GM19397 (cell line): ENCODE measurements around the gene ATP5PB.
A peak's percentile ranks its signal among the peaks of the same experiment; 100 is the strongest.

Source experiments
- ATAC-seq: cut with Tn5 transposase; IDR thresholded peaks from one replicate; pipeline ENCODE4 v1.9.1; 2021; ENCODE audit warnings: mild to moderate bottlenecking, moderate library complexity; ENCODE audit not compliant: unreplicated experiment

ATP5PB gene

GRCh38 chr1:111474106-111474505 lies 24.8 kb downstream of the ATP5PB start:
- ATAC-seq: no peak

GRCh38 chr1:111474521-111474920 lies 25.3 kb downstream of the ATP5PB start:
- ATAC-seq: no peak

- no peak for ATAC-seq
Observed at GRCh38 chr1:111475701-111476100, 26.4 kb downstream of the ATP5PB start.

GRCh38 chr1:111476214-111476613 lies 26.9 kb downstream of the ATP5PB start:
- ATAC-seq: no peak

- ATAC-seq: peak; percentile 56
Observed at GRCh38 chr1:111476761-111477309, 27.6 kb downstream of the ATP5PB start.

- ATAC-seq: no peak
Observed at GRCh38 chr1:111480674-111481073, 31.4 kb downstream of the ATP5PB start.

- no peak for ATAC-seq
Observed at GRCh38 chr1:111481387-111482221, 32.3 kb downstream of the ATP5PB start.

- ATAC-seq: no peak
Observed at GRCh38 chr1:111483166-111483565, 33.9 kb downstream of the ATP5PB start.

- no peak for ATAC-seq
Observed at GRCh38 chr1:111483876-111484275, 34.6 kb downstream of the ATP5PB start.

GRCh38 chr1:111484391-111485026 lies 35.2 kb downstream of the ATP5PB start:
- no peak for ATAC-seq

- no peak for ATAC-seq
Observed at GRCh38 chr1:111486431-111486830, 37.2 kb downstream of the ATP5PB start.

- ATAC-seq: no peak
Observed at GRCh38 chr1:111487133-111487532, 37.9 kb downstream of the ATP5PB start.

- ATAC-seq: no peak
Observed at GRCh38 chr1:111488669-111489068, 39.4 kb downstream of the ATP5PB start.

GRCh38 chr1:111489604-111490003 lies 40.3 kb downstream of the ATP5PB start:
- no peak for ATAC-seq

- no peak for ATAC-seq
Observed at GRCh38 chr1:111490220-111490619, 41.0 kb downstream of the ATP5PB start.

GRCh38 chr1:111491070-111491469 lies 41.8 kb downstream of the ATP5PB start:
- no peak for ATAC-seq

- ATAC-seq: no peak
Observed at GRCh38 chr1:111496398-111496797, 47.1 kb downstream of the ATP5PB start.

- ATAC-seq: no peak
Observed at GRCh38 chr1:111497592-111497991, 48.3 kb downstream of the ATP5PB start.

GRCh38 chr1:111499026-111499785 lies 49.9 kb downstream of the ATP5PB start:
- ATAC-seq: no peak

GRCh38 chr1:111501645-111502044 lies 52.4 kb downstream of the ATP5PB start:
- ATAC-seq: no peak

- no peak for ATAC-seq
Observed at GRCh38 chr1:111503585-111504060, 54.4 kb downstream of the ATP5PB start, which contains the start of the genes ADORA3 and TMIGD3. Gene ADORA3 (minus strand): TSS chr1:111503633. CDS start chr1:111503354, 279 bp downstream. Gene TMIGD3 (minus strand): TSS chr1:111503633. CDS start chr1:111503354, 279 bp downstream.
